ENCODE data around the gene USP35.

Gene USP35

GRCh38 chr11:78237293-78238046 is 48.8 kb downstream of the USP35 start:
- no peak for DNase-seq (ENCODE audit: low read depth)

GRCh38 chr11:78239781-78240180 is 51.1 kb downstream of the USP35 start:
- no peak for DNase-seq (ENCODE audit: low read depth)

- no peak for DNase-seq (ENCODE audit: low read depth)
Measured at GRCh38 chr11:78241475-78241874, 52.8 kb downstream of the USP35 start.

DNA sequence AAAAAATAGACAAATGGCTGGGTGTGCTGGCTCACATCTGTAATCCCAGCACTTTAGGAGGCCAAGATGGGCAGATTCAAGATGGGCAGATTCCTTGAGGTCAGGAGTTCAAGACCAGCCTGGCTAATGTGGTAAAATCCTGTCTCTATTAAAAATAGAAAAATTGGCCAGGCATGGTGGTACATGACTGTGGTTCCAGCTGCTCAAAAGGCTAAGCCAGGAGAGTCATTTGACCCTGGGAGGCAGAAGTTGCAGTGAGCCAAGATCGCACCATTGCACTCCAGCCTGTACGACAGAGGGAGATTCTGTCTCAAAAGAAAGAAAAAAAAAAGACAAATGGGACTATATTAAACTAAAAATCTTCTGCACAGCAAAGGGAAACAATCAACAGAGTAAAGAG is 55.4 kb downstream of the USP35 start:
- no peak for DNase-seq (ENCODE audit: low read depth)

- no peak for DNase-seq (ENCODE audit: low read depth)
Measured at GRCh38 chr11:78244546-78245255, 56.0 kb downstream of the USP35 start.

GRCh38 chr11:78248191-78248590 is 59.5 kb downstream of the USP35 start:
- DNase-seq (ENCODE audit: low read depth) = no peak

- DNase-seq (ENCODE audit: low read depth) = no peak
Measured at GRCh38 chr11:78248903-78249302, 60.2 kb downstream of the USP35 start.

GRCh38 chr11:78250099-78250498 is 61.4 kb downstream of the USP35 start:
- no peak for DNase-seq (ENCODE audit: low read depth)

DNA sequence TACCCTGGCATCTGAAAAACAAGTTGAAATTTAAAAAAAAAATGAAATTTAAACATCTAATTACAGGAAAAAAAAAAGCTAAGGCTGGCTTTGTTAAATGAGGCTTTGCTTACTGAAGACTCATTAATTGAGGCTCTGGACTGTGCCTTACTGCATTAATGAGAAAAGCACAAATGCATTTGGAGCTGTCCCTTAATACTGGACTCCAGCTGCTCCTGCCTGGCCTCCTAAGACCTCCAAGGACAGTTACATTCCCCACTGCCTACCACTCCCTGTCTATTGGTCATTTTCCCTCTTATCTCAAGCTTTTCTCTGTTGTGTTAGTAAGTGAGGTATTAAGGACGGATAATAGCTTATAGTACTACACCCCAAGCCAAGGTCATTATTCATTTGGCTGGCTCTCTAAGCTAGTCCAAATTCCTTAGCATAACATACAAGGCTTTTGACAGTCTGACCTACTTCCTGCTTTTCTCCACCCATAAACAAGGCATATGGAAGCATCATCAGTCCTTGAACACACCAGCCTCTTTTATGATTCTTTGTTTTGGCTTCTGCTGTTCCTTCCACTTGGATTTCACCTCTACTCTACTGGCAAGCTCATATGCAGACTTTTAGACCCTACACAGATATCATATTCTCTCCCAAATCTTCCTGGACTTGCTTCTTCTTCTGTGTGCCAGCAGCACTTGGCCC is 62.5 kb downstream of the USP35 start:
- no peak for DNase-seq (ENCODE audit: low read depth)

- no peak for DNase-seq (ENCODE audit: low read depth)
Measured at GRCh38 chr11:78253797-78254196, 65.1 kb downstream of the USP35 start.

DNA sequence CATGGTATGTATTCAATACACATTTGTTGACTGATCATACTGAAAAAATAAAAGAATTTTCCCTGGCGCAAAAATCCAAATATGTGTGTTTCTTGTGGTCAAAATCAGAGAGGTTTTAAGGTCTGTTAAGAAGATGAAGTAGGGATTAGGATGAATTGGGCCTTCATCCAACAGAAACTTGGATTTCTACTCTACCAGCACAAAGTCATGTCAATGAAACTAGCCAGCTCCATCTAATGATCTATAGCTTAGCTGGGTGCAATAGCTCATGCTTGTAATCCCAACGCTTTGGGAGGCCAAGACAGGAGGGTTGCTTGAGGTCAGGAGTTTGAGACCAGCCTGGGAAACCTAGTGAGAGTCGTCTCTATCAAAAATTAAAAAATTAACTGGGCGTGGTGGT is 65.5 kb downstream of the USP35 start:
- DNase-seq (ENCODE audit: low read depth) = no peak

GRCh38 chr11:78255919-78256318 is 67.2 kb downstream of the USP35 start:
- DNase-seq (ENCODE audit: low read depth) = no peak

DNA sequence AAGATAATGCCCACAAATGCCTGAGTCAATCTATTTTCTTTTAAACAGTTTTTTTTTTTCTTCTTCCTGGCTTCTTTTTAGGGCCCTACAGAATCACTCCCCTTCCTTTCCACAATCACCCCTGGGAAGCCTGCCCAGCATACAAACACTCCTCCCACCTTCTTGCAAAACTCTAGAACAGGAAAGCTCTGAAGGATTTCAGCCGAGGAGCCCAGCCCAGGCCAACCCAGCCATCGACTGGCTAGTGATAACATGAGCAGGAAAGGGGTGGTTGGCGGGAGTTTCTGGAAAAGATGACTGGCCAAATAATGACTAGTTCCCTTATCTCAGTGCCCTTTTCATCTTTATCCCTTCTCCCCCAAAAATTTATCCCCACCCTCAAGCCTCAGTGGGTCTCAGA is 68.2 kb downstream of the USP35 start:
- no peak for DNase-seq (ENCODE audit: low read depth)

GRCh38 chr11:78257654-78258053 is 68.9 kb downstream of the USP35 start:
- DNase-seq (ENCODE audit: low read depth) = no peak

DNA sequence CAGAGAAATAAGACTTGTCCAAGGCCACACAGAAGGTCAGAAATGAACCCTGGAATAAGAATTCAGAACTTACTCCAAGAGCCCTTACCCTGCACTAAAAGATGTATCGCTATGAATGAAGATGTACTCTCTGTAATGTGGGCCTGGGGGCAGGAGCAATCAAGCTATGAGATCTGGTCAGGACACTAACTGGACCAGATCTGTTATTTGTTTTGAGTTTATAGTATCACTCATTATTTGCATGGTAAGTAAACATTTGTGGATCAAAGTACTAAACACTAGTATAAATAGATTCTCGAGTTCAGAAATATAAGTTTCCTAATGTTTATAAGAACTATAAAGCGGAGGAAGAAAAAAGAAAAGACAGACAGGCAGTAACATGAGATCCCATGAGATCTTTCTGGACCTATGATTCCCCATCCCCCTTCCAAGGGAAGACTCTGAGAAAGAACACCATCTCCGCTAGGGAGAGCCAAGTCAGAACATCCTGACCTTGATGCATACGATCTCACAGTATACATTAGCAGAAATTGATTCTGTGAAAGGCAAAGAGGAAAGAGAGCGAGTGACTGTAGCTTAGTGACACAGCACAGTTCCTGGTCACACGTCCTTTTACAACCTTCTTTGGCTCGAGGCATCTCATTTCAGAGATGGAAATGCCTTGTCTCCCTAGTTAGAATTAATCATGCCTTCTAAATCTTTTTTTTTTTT is 71.2 kb downstream of the USP35 start:
- no peak for DNase-seq (ENCODE audit: low read depth)

GRCh38 chr11:78261367-78261766 is 72.6 kb downstream of the USP35 start:
- DNase-seq (ENCODE audit: low read depth) = no peak

DNA sequence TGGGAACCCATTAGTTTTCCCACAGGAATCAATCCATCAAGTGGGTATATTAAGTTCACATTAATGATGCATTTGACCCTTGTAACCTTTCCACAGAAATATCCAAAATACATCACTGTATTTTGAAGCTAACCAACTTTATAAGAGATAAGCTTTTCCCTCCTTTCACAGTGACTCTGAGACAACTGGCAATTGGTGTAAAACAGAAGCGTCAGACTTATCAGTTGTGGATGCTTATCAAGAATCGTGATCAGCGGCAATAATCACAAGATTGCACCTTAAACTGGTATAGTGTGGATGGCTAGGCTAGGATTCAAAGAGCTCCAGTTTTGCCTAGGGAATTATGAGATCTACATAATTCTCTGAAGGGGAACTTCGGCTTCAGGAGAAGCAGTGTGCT is 73.1 kb downstream of the USP35 start:
- no peak for DNase-seq (ENCODE audit: low read depth)

DNA sequence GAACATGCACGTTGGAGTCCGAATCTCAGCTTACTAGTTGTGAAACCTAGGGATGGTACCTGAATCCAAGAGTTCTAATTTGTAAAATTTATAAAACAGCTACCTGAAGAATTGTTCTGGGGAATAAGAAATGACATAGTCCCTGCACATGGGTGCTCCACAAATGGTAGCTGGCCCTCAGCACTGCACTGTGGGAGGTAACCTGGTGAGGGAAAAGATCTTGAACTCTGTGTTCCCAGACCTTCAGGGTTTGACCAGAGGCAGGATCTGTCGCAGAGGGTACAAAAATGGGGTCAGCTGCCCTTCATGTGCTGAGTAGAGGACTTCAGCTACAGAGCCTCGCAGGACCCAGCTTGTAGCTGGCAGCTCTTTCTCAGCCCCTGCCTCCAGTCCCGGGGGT is 73.5 kb downstream of the USP35 start:
- DNase-seq (ENCODE audit: low read depth) = no peak

DNA sequence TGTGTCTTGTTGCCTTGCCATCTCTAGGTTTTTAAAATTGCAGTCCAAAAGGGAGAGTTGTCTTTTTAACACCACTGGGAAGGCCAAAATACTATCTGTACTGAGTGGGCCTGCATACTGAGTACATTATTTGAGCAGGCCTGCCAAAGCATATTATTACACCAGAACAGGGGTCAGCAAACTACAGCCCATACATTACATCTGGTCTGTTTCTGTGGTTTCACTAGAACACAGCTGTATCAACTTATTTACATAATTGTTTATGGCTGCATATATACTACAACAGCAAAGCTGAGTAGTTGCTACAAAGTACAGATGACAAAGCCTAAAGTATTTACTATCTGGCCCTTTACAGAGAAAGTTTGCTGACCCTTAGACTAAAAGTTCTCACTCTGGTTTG is 74.0 kb downstream of the USP35 start:
- DNase-seq (ENCODE audit: low read depth) = no peak
